CD4-positive, alpha-beta T cell (primary cell): ENCODE results near the gene EVI5. TPM values are rescaled to one million over a fixed set of nuclear protein-coding genes. Genes with fewer than 3 reads are reported as not detected.
"Not testable (repeated sequence)": the region's sequence is repeated elsewhere in the genome, so short reads cannot be mapped to it uniquely, and the experiment has no call there.

Source experiments
- ATAC-seq: fragments of 200-7000 bp; cut with Tn5 transposase; one replicate; pipeline ENCODE4 v1.10.0; 2022; ENCODE audit warnings: mild to moderate bottlenecking; ENCODE audit not compliant: poor library complexity
- CTCF ChIA-PET: fragments of 350-600 bp; sonication (Branson Sonifier 250); formaldehyde crosslinking; loops from one replicate; lab custom pipeline; 2021; ENCODE audit warnings: antibody characterized with exemption, inconsistent platforms; lab: Charles Lee
- POLR2A ChIA-PET: fragments of 350-600 bp; sonication (Branson Sonifier 250); formaldehyde crosslinking; loops from one replicate; lab custom pipeline; 2021; ENCODE audit warnings: antibody characterized with exemption, inconsistent platforms; lab: Charles Lee
- DNase-seq, 14 experiments: peaks; one replicate each; pipeline ENCODE4 v3.0.0-alpha.2; 2013 to 2020; ENCODE audit warnings: mixed read lengths in 2 of 14
- H3K27ac ChIP-seq, 2 donors: one replicate each; pipeline versions ENCODE4 v1.5.1 to v1.7.0; 2013; ENCODE audit warnings: low read length in 2 of 2, low read depth in 1 of 2, mild to moderate bottlenecking in 1 of 2
- H3K27me3 ChIP-seq, 2 experiments: 1 replicate in 1 of 2; 2 replicates in 1 of 2; pipeline versions ENCODE4 v1.6.1 to v1.7.0; 2013; ENCODE audit warnings: low read length in 2 of 2, control low read depth in 1 of 2, mild to moderate bottlenecking in 1 of 2, moderate library complexity in 1 of 2; ENCODE audit not compliant: insufficient read depth in 2 of 2, control insufficient read depth in 1 of 2
- H3K36me3 ChIP-seq: one replicate; pipeline ENCODE4 v1.6.1; 2013; ENCODE audit warnings: low read length, control low read depth; ENCODE audit not compliant: insufficient read depth
- H3K4me1 ChIP-seq: one replicate; pipeline ENCODE4 v1.6.1; 2013; ENCODE audit warnings: low read length, control low read depth; ENCODE audit not compliant: insufficient read depth
- H3K4me3 ChIP-seq: one replicate; pipeline ENCODE4 v1.5.1; 2013; ENCODE audit warnings: mild to moderate bottlenecking, low read length, moderate library complexity
- H3K9me3 ChIP-seq, 2 experiments: 1 replicate in 1 of 2; 2 replicates in 1 of 2; pipeline versions ENCODE4 v1.6.1 to v1.7.0; 2013; ENCODE audit warnings: low read length in 2 of 2, mild to moderate bottlenecking in 2 of 2, control low read depth in 1 of 2, moderate library complexity in 1 of 2; ENCODE audit not compliant: control insufficient read depth in 1 of 2, insufficient read depth in 1 of 2
- H3K27ac Mint-ChIP-seq: one replicate; pipeline ENCODE4 v1.8.0; 2020; ENCODE audit warnings: mixed read lengths
- H3K27me3 Mint-ChIP-seq: one replicate; pipeline ENCODE4 v1.8.0; 2021; ENCODE audit warnings: mixed read lengths
- H3K36me3 Mint-ChIP-seq: one replicate; pipeline ENCODE4 v1.8.0; 2021; ENCODE audit warnings: low read depth, mixed read lengths
- H3K4me1 Mint-ChIP-seq: one replicate; pipeline ENCODE4 v1.8.0; 2021; ENCODE audit warnings: low read depth, mixed read lengths
- H3K4me3 Mint-ChIP-seq: one replicate; pipeline ENCODE4 v1.8.0; 2020; ENCODE audit warnings: mild to moderate bottlenecking, mixed read lengths
- H3K9me3 Mint-ChIP-seq: one replicate; pipeline ENCODE4 v1.8.0; 2020; ENCODE audit warnings: mixed read lengths
- CTCF ChIP-seq: fragments of 200-600 bp; IDR thresholded peaks from one replicate; pipeline ENCODE4 v1.8.0; 2022; ENCODE audit warnings: antibody characterized with exemption, mild to moderate bottlenecking
- intact Hi-C, 2 experiments: fragments of 100-400 bp; cut with DNase I in 1 of 2; cut with micrococcal nuclease in 1 of 2; formaldehyde crosslinking; loops; one replicate each; pipeline versions ENCODE4 v1.15.1 to v1.9.0; 2023 to 2025; cut with DNase I, micrococcal nuclease
- total RNA-seq, 174 experiments: library from RNA in 2 of 174; stranded (reverse) in 2 of 174; gene quantifications; one replicate each; pipeline ENCODE4 v1.2.3 and lab custom pipeline; 2021 to 2026

The EVI5 gene
- total RNA-seq, 2 experiments from 2014 or later = 1.8 to 2.0 TPM

- Mint-ChIP-seq H3K4me3 (no peak overlapping the region), H3K9me3 (no peaks in the 10 kb centered on the region), H3K27ac (no peak overlapping the region), H3K4me1 (no peaks in the 10 kb centered on the region), H3K27me3 (peaks cover 4% of the 10 kb centered on the region), H3K36me3 (no peaks in the 10 kb centered on the region)
- Histone ChIP-seq H3K4me1 (no peaks in the 10 kb centered on the region), H3K4me3 (no peak overlapping the region), H3K36me3 (no peaks in the 10 kb centered on the region), H3K27ac (no peak overlapping the region), H3K27me3 (no peaks in the 10 kb centered on the region), H3K9me3 (no peaks in the 10 kb centered on the region)
- no peak for TF ChIP-seq CTCF
- ChIA-PET CTCF (interaction anchor here (0.6 to 2.7 kb wide), 2 partner anchors 71 to 1135 kb away, joined by 3 to 17 read pairs; no protein-coding TSS in a partner anchor), POLR2A (no interaction called here)
- ATAC-seq = no peak
- DNase-seq = no peak
- intact Hi-C loops = no loop called here
Measured at GRCh38 chr1:92747735-92748134, 37.2 kb downstream of the EVI5 start.

GRCh38 chr1:92746255-92746654, 38.7 kb downstream of the EVI5 start:
- H3K4me1 Mint-ChIP-seq, H3K4me3 Mint-ChIP-seq, H3K9me3 ChIP-seq, H3K27me3 Mint-ChIP-seq, H3K27ac ChIP-seq, ATAC-seq, H3K4me1 ChIP-seq, H3K36me3 Mint-ChIP-seq, DNase-seq, H3K9me3 Mint-ChIP-seq, H3K36me3 ChIP-seq, H3K27ac Mint-ChIP-seq, POLR2A ChIA-PET, intact Hi-C loops, H3K27me3 ChIP-seq, H3K4me3 ChIP-seq: not testable (repeated sequence)
- CTCF ChIA-PET = interaction anchor here (1.0 kb wide), 1 partner anchor 72 kb away, joined by 3 read pairs; no protein-coding TSS in a partner anchor

GRCh38 chr1:92743221-92743620, 41.7 kb downstream of the EVI5 start:
- ATAC-seq = no peak
- CTCF ChIA-PET = no interaction called here
- intact Hi-C loops = no loop called here
- H3K9me3 Mint-ChIP-seq = no peaks in the 10 kb centered on the region
- H3K4me1 Mint-ChIP-seq = no peaks in the 10 kb centered on the region
- no peaks in the 10 kb centered on the region for H3K36me3 Mint-ChIP-seq
- no peak for DNase-seq
- Histone ChIP-seq H3K27me3 (no peaks in the 10 kb centered on the region), H3K4me3 (no peak overlapping the region), H3K4me1 (no peaks in the 10 kb centered on the region), H3K36me3 (no peaks in the 10 kb centered on the region), H3K27ac (no peak overlapping the region), H3K9me3 (no peaks in the 10 kb centered on the region)
- no peak for TF ChIP-seq CTCF
- POLR2A ChIA-PET = no interaction called here
- no peak overlapping the region for H3K27ac Mint-ChIP-seq
- H3K4me3 Mint-ChIP-seq = no peak overlapping the region
- H3K27me3 Mint-ChIP-seq = no peaks in the 10 kb centered on the region
